Tibial nerve (tissue), 4 donors: ENCODE results near the gene EGLN2.
"Not testable (repeated sequence)": the region's sequence is repeated elsewhere in the genome, so short reads cannot be mapped to it uniquely, and the experiment has no call there.

Source experiments
- CTCF ChIP-seq, 5 experiments: fragments of 200-600 bp in 3 of 5; fragments of 450-650 bp in 2 of 5; sonication (generic) in 3 of 5; IDR thresholded peaks; one replicate each; pipeline ENCODE4 v1.5.1; 2016 to 2019; ENCODE audit warnings: antibody characterized with exemption in 5 of 5, mild to moderate bottlenecking in 3 of 5, moderate library complexity in 2 of 5
- EP300 ChIP-seq, 2 donors: sonication (generic); formaldehyde crosslinking; IDR thresholded peaks; one replicate each; pipeline ENCODE4 v1.6.1; 2017; ENCODE audit warnings: antibody characterized with exemption in 2 of 2, mild to moderate bottlenecking in 1 of 2
- POLR2A ChIP-seq, 2 donors: fragments of 450-650 bp; IDR thresholded peaks; one replicate each; pipeline ENCODE4 v1.6.1; 2017; ENCODE audit warnings: antibody characterized with exemption in 2 of 2, mild to moderate bottlenecking in 2 of 2, moderate library complexity in 2 of 2

- not testable (repeated sequence) for TF ChIP-seq POLR2A, CTCF, EP300 (IDR thresholded peaks at IDR 0.05)
Observed at GRCh38 chr19:40833728-40834533, 34.9 kb downstream of the EGLN2 start.
